ENCODE data around the gene SLC2A14.
"Not testable (repeated sequence)": the region's sequence is repeated elsewhere in the genome, so short reads cannot be mapped to it uniquely, and the experiment has no call there.

- TF ChIP-seq EP300 (IDR thresholded peaks at IDR 0.05) = not testable (repeated sequence)
- TF ChIP-seq, protein P1, sequence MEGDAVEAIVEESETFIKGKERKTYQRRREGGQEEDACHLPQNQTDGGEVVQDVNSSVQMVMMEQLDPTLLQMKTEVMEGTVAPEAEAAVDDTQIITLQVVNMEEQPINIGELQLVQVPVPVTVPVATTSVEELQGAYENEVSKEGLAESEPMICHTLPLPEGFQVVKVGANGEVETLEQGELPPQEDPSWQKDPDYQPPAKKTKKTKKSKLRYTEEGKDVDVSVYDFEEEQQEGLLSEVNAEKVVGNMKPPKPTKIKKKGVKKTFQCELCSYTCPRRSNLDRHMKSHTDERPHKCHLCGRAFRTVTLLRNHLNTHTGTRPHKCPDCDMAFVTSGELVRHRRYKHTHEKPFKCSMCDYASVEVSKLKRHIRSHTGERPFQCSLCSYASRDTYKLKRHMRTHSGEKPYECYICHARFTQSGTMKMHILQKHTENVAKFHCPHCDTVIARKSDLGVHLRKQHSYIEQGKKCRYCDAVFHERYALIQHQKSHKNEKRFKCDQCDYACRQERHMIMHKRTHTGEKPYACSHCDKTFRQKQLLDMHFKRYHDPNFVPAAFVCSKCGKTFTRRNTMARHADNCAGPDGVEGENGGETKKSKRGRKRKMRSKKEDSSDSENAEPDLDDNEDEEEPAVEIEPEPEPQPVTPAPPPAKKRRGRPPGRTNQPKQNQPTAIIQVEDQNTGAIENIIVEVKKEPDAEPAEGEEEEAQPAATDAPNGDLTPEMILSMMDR (IDR thresholded peaks at IDR 0.05) = not testable (repeated sequence)
These were observed 83.7 kb downstream of the SLC2A14 start, which contains the start of gene NANOG for GRCh38 chr12:7788884-7789528.

Measured in suprapubic skin (tissue), 3 donors.